Neural crest cell (in vitro differentiated cells): Measurements from ENCODE around the gene SEMA4D. TPM values are rescaled to one million over a fixed set of nuclear protein-coding genes. Genes with fewer than 3 reads are reported as not detected.

Experiments used
- DNase-seq: peaks from one replicate; pipeline ENCODE4 v3.0.0; 2021; ENCODE audit warnings: low read depth, mixed read lengths, low spot score
- H3K27ac Mint-ChIP-seq: one replicate; pipeline ENCODE4 v1.8.0; 2021; ENCODE audit warnings: mild to moderate bottlenecking, mixed read lengths; ENCODE audit not compliant: unreplicated experiment
- H3K27me3 Mint-ChIP-seq: 2 replicates; pipeline ENCODE4 v1.8.0; 2021; ENCODE audit warnings: low read depth, mild to moderate bottlenecking, mixed read lengths
- H3K36me3 Mint-ChIP-seq: 2 replicates; pipeline ENCODE4 v1.8.0; 2021; ENCODE audit warnings: low read depth, mild to moderate bottlenecking, mixed read lengths
- H3K4me1 Mint-ChIP-seq: 2 replicates; pipeline ENCODE4 v1.8.0; 2021; ENCODE audit warnings: mixed read lengths
- H3K4me3 Mint-ChIP-seq: one replicate; pipeline ENCODE4 v1.8.0; 2021; ENCODE audit warnings: mild to moderate bottlenecking, mixed read lengths
- H3K9me3 Mint-ChIP-seq: 2 replicates; pipeline ENCODE4 v1.8.0; 2021; ENCODE audit warnings: mixed read lengths
- total RNA-seq: library from RNA; stranded (reverse); gene quantifications from 2 replicates; pipeline ENCODE4 v1.2.1, GENCODE V29; 2021
- TF ChIP-seq, protein P1 (sequence below): fragments of 200-600 bp; sonication (generic); conservative IDR thresholded peaks from 2 replicates; pipeline ENCODE4 v1.5.0; 2021; ENCODE audit warnings: antibody characterized with exemption, mild to moderate bottlenecking

SEMA4D gene
- total RNA-seq, 1 donor from 2014 or later: 33.5 TPM

DNA sequence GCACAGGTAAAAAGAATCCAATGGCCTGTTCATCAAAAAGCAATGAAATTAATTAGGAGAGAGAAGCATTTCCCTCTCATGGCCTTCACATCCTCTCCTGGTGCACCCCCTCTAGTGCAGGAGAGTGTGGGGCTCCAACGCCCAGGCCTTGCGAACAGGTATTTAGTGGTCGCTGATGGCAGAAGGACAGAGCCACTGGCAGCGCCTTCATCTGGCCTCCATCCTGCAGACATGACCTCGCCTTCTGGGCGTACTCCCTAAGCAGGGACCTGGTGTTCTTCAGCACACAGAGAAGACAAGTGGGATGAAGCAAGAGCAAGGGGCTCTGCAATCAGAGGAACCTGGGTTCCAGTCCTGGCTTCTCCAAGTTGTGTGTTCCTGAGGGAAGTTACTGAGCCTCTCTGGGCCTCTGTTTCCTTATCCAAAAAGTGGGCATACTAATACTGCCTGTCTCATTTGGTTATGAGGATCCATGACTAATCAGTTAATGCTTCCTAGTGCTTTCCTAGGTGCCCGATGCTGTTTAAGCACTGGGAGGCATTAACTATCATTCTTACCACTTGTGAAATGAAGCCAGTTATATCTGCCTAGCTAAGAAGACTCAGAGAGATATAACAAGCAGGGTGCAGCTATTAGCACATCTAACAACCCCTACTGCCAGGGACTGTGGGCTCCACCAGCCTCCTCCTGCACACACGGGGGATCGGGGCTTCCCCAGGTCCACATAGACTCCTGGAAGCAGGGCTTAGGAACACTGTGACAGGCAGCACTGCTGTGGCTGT is 77.3 kb downstream of the SEMA4D start:
- TF ChIP-seq, protein P1, sequence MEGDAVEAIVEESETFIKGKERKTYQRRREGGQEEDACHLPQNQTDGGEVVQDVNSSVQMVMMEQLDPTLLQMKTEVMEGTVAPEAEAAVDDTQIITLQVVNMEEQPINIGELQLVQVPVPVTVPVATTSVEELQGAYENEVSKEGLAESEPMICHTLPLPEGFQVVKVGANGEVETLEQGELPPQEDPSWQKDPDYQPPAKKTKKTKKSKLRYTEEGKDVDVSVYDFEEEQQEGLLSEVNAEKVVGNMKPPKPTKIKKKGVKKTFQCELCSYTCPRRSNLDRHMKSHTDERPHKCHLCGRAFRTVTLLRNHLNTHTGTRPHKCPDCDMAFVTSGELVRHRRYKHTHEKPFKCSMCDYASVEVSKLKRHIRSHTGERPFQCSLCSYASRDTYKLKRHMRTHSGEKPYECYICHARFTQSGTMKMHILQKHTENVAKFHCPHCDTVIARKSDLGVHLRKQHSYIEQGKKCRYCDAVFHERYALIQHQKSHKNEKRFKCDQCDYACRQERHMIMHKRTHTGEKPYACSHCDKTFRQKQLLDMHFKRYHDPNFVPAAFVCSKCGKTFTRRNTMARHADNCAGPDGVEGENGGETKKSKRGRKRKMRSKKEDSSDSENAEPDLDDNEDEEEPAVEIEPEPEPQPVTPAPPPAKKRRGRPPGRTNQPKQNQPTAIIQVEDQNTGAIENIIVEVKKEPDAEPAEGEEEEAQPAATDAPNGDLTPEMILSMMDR: no peak
- no peak overlapping the region for H3K4me3 Mint-ChIP-seq
- H3K9me3 Mint-ChIP-seq: no peaks in the 10 kb centered on the region
- H3K27ac Mint-ChIP-seq: no peak overlapping the region
- no peaks in the 10 kb centered on the region for H3K4me1 Mint-ChIP-seq
- peaks cover 76% of the 10 kb centered on the region for H3K27me3 Mint-ChIP-seq
- H3K36me3 Mint-ChIP-seq: no peaks in the 10 kb centered on the region
- no peak for DNase-seq

DNA sequence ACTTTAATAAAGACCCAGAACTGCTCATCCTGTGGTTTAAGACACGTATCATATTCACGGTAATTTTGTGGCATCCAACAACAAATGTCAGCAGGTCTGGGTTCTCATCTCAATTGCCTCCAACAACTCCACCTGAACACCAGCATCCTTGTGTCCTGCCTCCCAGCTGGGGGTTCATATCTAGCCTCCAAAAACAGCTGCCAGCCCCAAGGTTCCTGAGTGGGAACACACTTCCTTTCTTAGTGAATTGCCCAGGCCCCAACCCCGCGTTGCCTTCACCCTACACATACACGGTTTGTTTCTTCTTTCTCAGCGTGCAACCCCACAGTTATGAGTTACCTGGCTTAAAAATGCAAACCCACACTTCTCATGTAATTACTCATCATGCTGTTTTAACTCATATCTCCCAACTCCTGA is 77.9 kb downstream of the SEMA4D start:
- no peak for DNase-seq
- Mint-ChIP-seq H3K9me3 (no peaks in the 10 kb centered on the region), H3K4me1 (no peaks in the 10 kb centered on the region), H3K27me3 (peaks cover 82% of the 10 kb centered on the region), H3K4me3 (no peak overlapping the region), H3K27ac (no peak overlapping the region), H3K36me3 (no peaks in the 10 kb centered on the region)
- TF ChIP-seq, protein P1: no peak

- no peak overlapping the region for H3K27ac Mint-ChIP-seq
- peaks cover 85% of the 10 kb centered on the region for H3K27me3 Mint-ChIP-seq
- no peak for DNase-seq
- TF ChIP-seq, protein P1: no peak
- H3K4me1 Mint-ChIP-seq: no peaks in the 10 kb centered on the region
- no peaks in the 10 kb centered on the region for H3K36me3 Mint-ChIP-seq
- no peaks in the 10 kb centered on the region for H3K9me3 Mint-ChIP-seq
- H3K4me3 Mint-ChIP-seq: no peak overlapping the region
These were observed 78.9 kb downstream of the SEMA4D start for GRCh38 chr9:89418882-89419640.

- TF ChIP-seq, protein P1: no peak
- peaks cover 3% of the 10 kb centered on the region for H3K4me1 Mint-ChIP-seq
- peaks cover 89% of the 10 kb centered on the region for H3K27me3 Mint-ChIP-seq
- H3K4me3 Mint-ChIP-seq: no peak overlapping the region
- no peak overlapping the region for H3K27ac Mint-ChIP-seq
- DNase-seq: no peak
- no peaks in the 10 kb centered on the region for H3K36me3 Mint-ChIP-seq
- H3K9me3 Mint-ChIP-seq: no peaks in the 10 kb centered on the region
These were observed 79.5 kb downstream of the SEMA4D start for GRCh38 chr9:89418474-89418845.

GRCh38 chr9:89417832-89418473 is 80.0 kb downstream of the SEMA4D start:
- H3K4me3 Mint-ChIP-seq: no peak overlapping the region
- TF ChIP-seq, protein P1: no peak
- H3K4me1 Mint-ChIP-seq: peaks cover 7% of the 10 kb centered on the region
- no peaks in the 10 kb centered on the region for H3K36me3 Mint-ChIP-seq
- H3K27ac Mint-ChIP-seq: no peak overlapping the region
- peaks cover 88% of the 10 kb centered on the region for H3K27me3 Mint-ChIP-seq
- no peak for DNase-seq
- no peaks in the 10 kb centered on the region for H3K9me3 Mint-ChIP-seq
